ENCODE measurements around the gene TNFRSF19.

The TNFRSF19 gene

DNA sequence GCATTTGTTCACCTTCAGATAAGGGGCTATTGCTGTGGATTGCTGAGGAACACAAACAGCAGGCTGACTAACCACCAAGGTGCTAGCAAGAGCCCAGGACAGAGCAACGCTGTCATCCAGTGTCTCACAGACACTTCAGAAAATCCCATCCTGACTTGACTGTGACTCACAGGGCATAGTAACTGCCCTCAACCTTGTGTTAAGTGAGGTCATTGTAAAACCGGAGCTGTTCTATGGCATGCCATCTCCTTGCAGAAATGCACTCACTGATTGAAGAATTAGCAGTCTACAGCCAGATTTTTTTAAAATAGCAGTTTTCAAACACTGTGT lies 51.1 kb downstream of the TNFRSF19 start:
- in situ Hi-C loops (cut with MboI; ENCODE audit: low sequenced_read_pairs) = no loop called here

DNA sequence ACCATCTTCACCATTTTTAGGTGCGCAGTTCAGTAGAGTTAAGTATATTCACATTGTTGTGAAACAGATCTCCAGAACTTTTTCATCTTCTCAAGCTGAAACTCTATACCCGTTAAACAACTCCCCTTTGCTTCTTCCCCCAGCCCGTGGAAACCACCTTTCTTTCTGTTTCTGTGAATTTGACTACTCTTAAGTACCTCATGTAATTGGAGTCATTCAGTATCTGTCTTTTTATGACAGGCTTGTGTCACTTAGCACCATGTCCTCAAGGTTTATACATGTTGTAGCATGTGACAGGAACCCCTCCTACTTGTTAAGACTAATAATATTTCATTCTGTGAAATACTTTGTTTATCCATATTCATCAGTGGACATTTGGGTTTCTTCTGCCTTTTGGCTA lies 52.8 kb downstream of the TNFRSF19 start:
- in situ Hi-C loops (cut with MboI; ENCODE audit: low sequenced_read_pairs) = no loop called here

DNA sequence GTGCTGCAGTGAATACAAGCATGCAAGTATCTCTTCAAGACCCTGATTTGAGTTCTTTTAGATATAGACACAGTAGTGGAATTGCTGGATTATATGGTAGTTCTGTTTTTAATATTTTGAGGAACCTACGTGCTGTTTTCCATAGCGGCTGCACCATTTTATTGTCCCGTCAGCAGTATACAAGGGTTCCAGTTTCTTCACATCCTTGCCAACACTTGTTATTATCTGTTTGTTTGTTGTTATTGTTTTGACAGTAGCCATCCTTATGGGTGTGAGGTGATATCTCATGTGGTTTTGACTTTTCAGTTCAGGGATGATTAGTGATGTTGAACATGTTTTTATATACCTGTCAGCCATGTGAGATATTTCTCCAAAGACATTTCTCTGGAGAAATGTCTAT lies 53.2 kb downstream of the TNFRSF19 start:
- in situ Hi-C loops (cut with MboI; ENCODE audit: low sequenced_read_pairs) = no loop called here

DNA sequence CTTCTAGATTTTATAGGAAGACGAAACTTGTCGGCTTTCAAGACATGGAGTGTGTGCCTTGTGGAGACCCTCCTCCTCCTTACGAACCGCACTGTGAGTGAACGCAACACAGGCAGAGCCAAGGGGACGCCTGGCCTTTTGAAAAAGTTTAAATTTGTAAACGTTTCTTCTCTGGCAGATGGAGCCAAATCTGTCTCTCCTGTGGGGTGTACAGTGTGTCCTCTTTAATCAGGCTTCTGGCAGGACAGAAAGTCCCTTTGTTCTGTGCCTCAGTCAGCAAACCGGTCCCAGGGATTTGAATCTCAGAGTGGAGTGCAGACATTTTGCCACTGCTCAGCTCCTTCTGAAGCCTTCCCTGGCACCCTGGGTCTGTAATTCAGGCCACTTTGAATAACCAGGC lies 56.5 kb downstream of the TNFRSF19 start:
- in situ Hi-C loops (cut with MboI; ENCODE audit: low sequenced_read_pairs) = no loop called here

DNA sequence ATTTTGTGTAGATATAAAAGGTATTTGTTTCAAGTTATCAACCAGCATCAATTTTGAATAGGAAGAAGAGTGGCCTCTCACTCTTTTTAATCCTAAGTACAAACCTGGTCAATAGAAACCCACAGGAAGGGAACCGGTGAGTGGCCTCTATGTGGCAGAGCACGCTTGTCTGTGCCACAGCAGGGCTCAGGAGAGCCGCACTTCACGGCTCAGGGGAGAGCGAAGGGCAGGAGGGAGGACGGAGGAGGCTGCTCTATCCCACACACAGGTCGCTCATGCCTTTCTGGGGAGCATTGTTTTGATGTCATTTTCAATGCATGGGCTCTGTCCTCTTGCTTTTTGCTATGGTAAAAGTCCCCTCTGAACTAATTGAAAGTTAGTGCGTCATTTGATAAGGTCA lies 57.2 kb downstream of the TNFRSF19 start:
- in situ Hi-C loops (cut with MboI; ENCODE audit: low sequenced_read_pairs) = no loop called here

DNA sequence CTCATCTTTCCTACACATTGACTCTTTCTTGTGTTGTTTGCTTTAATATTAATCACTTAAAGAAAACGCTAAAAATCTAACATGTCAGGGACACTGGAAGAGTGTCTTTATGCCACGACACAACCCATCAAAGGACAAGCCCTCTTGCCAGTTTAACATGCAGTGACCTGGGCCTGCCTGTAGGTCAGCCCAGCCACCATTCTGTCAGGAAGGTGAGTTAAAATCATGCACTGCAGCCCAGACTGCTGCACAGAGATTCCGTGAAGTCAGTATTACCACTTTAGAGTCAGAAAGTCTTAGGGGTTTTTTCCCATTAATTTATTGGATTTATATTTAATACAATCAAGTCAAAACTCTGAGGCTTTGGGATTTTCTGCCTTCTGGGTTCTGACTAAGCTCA lies 58.0 kb downstream of the TNFRSF19 start:
- in situ Hi-C loops (cut with MboI; ENCODE audit: low sequenced_read_pairs) = no loop called here

DNA sequence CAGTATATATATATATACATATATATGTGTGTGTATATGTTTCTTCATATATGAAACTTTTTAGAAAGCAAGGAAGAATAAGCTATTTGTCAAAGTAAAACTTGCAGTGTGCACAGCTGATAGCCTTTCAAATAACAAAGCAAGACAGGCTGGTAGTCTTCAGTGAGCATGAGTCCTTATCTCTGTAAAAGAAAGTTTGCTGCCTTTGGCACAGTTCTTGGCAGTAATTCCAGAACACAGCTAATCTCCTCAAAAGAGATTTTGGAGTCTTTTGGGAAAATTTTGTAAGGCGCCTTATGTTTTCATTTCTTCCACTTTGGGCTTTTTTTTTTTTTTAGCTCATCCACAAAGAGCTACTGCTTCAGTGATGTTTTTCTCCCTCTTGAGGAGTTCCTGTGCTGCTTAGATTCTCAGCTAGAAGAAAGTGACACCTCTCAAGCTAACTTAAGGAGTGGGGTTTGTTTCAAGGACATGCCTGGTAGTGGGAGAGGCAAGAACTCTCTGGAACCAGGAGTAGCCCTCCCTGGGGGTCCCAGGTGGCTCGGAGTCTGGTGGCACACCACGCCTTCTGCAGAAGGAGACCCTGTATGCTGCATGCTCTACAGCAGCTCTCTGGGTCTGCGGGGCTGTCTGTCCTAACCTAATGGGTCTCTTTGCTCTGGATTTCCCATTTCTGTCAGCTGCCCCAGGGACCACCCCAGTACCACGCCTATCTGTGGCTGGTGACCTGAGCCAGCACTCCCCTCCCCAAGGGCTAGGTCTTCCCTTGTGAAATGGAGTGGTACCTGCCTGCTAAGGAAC lies 58.8 kb downstream of the TNFRSF19 start:
- in situ Hi-C loops (cut with MboI; ENCODE audit: low sequenced_read_pairs) = no loop called here

DNA sequence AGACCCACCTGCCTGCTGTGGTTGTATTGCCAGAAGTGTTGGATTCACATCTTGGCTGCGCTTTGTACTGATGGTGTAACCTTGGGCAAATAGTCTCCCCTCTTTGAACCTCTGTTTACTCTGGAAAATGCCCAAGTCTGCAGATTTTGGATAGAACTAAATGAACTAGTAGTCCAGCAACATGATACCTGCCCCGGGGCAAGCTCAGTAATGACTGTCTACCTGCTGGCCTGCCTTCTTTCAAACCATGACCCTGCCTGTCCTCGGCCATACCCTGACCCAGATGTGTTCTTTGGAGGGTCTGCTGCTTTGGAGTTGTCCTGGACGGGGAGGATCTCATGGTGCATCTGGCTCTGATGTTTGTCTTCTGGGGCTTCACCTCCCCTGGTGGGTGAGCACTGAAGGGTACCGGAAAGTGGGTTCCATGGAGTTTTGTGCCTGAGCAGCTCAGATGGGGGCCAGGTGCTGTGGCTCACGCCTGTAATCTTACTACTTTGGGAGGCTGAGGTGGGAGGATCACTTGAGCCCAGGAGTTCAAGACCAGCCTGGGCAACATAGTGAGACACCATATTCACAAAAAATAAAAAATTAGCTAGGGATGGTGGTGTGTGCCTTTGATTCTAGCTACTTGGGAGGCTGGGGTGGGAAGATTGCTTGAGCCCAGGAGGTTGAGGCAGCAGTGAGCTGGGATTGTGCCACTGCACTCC lies 59.5 kb downstream of the TNFRSF19 start:
- in situ Hi-C loops (cut with MboI; ENCODE audit: low sequenced_read_pairs) = no loop called here

DNA sequence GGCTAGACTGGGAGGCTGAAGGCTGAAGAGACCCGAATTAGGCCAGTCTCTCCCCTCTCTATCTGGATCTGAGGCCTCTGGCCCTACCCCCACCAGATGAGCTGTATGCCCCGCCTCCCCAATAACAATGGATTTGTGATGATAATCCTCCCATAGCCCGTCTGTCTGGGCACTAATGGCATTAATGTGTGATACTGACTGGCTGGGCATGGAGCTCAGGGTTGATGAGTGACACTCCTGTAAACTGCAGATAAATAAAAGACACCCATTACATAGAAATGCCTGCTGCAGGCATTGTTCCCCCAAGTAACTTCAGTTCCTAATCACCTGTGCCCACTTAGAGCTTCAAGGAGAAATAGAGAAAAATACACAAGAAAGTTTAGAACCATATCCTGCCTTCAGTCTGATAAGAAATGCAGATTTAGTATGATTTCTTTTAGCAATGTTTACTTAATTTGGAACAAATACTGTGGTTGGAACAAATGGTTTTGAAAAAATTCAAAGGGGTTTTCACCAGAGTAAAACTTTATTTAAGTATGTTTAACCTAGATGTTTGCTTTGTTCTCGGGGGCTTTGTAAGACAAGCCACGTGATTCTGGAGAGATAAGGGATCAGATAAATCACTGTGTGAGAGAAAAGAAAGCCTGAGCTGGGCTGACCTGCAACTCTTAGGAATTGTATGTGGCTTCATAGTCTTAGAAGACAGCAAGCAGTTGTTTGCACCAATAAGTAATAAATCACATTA lies 60.3 kb downstream of the TNFRSF19 start:
- in situ Hi-C loops (cut with MboI; ENCODE audit: low sequenced_read_pairs) = no loop called here

DNA sequence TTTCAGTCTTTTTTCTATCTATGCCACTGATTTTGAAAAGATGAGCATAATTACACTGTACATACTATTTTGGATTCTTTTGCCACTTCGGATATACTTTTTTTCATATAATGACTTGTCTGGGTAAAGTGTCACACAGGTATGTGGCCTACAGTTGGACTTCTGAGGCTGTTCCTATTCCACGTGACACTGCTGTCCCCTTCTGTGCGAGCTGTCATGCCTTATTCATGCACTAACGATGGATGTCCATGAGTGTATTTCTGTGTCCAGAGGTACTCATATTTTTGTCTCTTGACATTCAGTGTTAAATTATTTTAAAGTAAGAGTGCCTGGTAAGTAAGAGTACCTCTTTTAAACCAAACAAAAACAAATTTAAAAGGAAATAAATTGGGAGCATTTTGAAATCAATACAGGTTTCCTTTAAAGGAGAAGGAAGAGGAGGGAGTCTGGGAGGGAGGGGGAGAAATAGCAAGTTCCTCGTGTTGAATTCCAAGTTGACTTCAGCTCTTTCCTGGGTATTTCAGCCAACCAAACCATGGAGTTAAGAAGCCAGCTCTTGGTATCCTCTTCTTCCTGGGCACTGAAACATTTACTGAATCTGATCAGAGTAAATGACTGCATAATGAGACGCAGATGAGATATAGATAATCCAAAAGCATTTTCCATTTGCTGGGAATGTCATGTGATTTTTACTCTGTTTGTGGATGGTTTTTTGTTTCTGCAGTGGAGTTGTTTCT lies 61.3 kb downstream of the TNFRSF19 start:
- in situ Hi-C loops (cut with MboI; ENCODE audit: low sequenced_read_pairs) = no loop called here

DNA sequence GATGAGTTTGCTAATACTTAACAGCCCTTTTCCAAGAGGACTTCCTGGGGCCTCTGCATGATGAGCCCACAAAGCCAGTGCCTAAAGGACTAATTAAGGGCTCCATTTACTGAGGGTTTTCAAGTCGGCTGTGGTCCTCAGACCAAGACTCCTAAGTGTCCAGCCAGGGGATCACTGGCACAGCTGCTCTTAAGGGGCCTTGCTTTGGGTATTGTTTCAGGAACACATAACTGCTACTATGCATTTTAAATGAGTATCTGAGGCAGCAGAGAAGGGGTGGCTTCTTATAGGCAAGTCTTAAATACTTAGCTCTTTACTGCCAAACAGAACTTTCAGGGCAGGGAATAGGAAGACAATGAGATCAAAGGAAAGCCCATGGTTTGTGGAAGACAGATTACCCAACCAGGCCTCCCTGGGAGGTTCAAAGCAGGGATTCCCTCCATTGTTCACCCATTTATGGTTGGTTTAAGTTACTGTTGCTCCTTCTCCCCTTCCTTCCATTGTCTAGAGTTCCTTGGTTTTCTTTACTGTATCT lies 61.9 kb downstream of the TNFRSF19 start:
- in situ Hi-C loops (cut with MboI; ENCODE audit: low sequenced_read_pairs) = no loop called here

DNA sequence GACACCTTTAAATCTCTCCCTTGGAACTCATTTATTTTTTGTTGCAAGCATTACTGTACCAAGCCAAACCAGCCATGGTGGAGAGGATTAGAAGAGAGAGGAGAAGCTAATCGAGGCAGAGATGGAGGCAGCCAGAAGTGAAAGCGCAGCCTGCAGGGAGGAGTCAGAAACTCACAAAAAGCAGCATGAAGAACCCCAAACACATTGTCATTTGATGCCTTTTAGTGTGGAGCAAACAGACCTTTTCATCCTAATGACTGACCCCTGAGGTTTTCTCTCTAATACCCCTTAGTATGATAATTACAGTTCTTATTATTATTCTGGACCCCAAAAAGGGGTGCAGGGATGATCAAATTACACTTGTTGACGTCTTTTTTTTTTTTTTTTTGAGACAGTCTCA lies 62.5 kb downstream of the TNFRSF19 start:
- in situ Hi-C loops (cut with MboI; ENCODE audit: low sequenced_read_pairs) = no loop called here

DNA sequence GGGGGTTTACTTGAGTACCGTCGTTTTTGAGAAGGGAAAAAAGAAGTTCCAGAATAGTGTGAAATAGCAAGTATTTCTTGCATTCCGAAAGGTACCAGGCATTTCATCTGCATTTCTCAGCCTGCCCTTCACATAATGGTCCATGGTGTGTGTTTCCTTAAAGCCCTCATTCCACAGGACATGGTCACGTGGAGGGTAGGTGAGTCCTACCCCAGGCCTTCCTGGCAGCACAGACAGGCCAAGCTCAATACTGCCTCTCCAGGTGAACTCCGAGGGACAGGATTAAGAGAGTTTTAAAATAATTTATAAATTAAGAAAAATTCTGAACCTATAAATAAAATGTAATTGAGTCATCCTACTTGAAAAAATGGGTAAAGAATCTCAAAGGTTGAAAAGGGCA lies 64.7 kb downstream of the TNFRSF19 start:
- in situ Hi-C loops (cut with MboI; ENCODE audit: low sequenced_read_pairs) = no loop called here

DNA sequence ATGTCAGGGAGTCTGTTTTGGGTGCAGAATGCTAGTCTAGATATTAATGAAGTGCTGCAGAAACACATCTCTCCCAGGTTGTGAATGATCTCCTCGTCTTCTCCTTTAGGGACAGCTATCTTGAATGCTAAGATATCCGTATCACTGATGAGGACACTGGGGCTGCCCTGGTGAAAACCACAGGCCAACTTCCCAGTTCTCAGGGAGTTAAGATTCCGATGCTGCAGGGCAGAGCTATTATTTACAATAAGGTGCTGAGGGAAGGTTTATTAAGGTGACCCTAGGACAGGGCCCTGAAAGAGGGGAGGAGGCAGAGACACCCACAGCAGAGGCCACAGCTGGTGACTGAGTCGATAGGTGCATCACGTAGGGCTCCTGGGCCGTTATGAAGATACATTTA lies 66.1 kb downstream of the TNFRSF19 start:
- in situ Hi-C loops (cut with MboI; ENCODE audit: low sequenced_read_pairs) = no loop called here

DNA sequence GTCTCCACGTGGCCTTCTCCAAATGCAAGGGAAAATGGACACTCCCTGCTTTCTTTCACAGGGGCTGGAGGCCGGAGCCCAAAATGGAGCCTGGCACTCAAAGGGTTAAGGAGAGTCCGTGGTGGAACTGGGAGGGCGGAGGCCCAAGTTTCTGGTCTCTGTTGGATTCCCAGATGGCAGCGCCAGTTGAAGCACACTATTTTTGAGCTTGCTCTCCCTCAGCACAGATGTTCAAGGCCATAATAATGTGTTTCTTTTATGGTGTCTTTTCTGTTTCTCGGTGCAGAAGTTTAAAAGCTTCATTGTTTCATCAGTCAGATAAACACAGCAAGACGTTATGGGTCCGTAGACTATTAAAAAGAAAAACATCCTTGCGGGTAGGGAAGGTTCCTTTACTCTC lies 67.6 kb downstream of the TNFRSF19 start:
- in situ Hi-C loops (cut with MboI; ENCODE audit: low sequenced_read_pairs) = no loop called here

DNA sequence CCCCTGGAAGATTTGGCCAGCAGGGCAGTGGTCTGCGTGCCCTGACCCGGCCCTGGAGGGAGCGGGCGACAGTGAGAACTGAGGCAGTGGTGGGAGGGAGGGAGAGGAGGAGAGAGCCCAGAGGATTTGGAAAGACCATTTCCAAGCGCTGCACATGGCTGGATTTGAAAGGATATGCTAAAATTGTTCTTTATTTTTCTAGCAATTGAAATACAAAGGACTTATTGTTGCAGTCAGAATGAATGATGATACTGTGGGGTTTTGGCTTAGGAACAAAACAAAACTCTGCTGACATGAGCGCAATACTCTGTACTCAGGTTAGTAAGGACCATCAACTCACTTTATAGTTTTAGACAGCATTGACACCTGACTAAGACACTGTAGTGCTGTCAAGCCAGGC lies 69.5 kb downstream of the TNFRSF19 start:
- in situ Hi-C loops (cut with MboI; ENCODE audit: low sequenced_read_pairs) = no loop called here

DNA sequence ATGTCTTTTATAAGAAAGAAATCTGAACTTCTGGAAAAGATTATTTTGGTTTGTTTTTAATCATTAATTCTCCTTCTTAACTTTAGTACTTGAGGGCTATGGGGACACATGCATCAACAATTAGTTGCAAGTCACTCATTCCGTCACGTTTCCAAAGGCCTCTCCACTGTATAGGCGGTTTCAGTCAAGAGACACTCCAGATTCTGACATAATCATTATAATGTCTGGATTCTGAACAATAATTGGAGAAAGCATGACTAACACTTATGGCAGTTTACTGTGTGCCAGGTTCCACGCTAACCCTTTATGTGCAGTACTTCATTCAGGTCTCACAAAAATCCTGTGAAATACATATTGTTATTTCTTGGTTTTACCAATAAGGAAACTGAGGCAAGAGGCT lies 71.9 kb downstream of the TNFRSF19 start:
- in situ Hi-C loops (cut with MboI; ENCODE audit: low sequenced_read_pairs) = no loop called here

DNA sequence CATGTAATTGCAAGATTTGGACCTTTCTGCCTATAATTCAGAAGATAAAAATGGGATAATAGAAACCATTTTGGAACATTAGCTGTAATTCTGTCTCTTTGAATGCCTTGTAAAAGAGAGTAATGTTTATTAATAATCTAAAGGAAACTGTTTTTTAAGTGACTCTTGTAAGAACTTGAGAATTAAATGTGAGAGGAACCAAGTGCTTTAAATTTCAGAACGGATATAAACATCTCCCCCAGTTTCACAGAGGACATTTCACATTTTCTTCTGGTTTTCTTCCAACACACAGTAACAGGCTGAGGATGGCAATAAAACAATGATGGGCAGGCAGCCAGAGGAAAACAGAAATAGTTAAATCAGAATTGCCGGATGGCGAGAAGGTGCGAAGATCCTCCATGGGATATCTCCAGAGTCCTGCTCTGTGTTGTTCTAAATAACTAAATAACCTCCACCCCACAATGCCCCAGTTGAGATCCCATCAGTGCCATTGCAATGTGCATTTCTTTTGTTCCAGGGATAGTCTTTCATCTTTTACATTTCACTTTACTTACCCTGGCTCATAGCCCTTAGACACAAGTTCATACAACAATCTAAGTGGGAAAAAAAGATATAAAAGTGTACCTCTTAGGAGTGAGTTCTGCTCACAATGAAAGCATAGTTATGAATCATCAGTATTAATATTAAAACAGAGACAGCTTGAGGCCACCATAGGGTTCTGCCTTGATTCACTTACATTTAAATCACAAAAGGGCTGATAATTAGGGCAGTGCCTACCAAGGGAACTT lies 73.3 kb downstream of the TNFRSF19 start:
- in situ Hi-C loops (cut with MboI; ENCODE audit: low sequenced_read_pairs) = no loop called here

DNA sequence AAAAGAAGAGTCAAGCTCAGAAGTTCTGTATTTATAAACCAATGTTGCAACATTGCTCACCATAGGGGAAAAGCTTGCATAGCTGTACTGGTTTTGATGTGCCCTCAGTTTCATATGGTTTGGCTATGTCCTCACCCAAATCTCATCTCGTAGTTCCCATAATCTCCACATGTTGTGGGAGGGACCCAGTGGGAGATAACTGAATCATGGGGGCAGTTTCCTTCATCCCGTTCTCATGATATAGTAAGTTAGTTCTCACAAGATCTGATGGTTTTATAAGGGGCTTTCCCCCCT lies 73.9 kb downstream of the TNFRSF19 start:
- in situ Hi-C loops (cut with MboI; ENCODE audit: low sequenced_read_pairs) = no loop called here

DNA sequence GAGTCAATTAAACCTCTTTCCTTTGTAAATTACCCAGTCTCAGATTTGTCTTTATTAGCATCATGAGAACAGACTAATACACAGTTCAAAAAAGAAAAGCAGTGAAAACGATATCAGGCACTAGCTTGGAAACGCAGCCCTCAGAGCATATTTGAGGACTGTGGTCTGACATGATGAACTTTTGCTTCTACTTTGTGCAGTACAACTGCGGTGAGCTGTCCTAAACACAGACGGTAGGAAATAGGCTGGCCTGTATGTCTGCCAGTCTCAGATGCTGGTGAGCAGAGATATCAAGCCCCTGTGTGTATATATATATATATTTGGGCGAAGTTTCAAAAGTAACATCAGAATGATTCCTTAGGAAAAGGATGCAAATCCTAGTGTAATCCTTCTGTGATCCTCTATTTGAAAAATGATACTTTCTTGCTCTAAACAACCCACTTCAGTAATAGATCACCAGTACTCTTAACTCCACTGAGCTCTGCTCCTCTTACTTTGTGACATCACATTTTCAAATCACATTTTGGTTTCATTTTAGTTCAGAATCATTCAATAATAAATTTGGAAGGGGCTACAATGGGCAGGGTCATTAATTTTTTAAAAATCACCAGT lies 74.4 kb downstream of the TNFRSF19 start:
- in situ Hi-C loops (cut with MboI; ENCODE audit: low sequenced_read_pairs) = no loop called here
